ENCODE measurements around the gene CCR5. TPM values are rescaled to one million over a fixed set of nuclear protein-coding genes. Genes with fewer than 3 reads are reported as not detected.

Gene CCR5
- total RNA-seq, 1 experiment from 2014 or later = not detected

GRCh38 chr3:46423588-46423987 lies 52.8 kb downstream of the CCR5 start:
- no TSS peak for BruUV-seq (replicated peaks)
- no peak overlapping the region for H3K27ac ChIP-seq (ENCODE audit: low read length)
- TF ChIP-seq TCF7L2 (IDR thresholded peaks at IDR 0.05; ENCODE audit: low read depth, low read length) (no peak), POLR2AphosphoS5 (IDR thresholded peaks at IDR 0.05; ENCODE audit: low read depth, low read length) (no peak), CTCF (IDR thresholded peaks at IDR 0.05) (no peak), REST (IDR thresholded peaks at IDR 0.05; ENCODE audit: insufficient read depth in 1 of 2, low read depth in 2 of 2, low read length in 1 of 2) (no peak), SIN3A (IDR thresholded peaks at IDR 0.05; ENCODE audit: borderline replicate concordance, insufficient read depth, low read depth, low read length) (no peak)

More at GRCh38 chr3:46423588-46423987, 52.8 kb downstream of the CCR5 start:
- Histone ChIP-seq H3K27me3 (ENCODE audit: control insufficient read depth, insufficient read depth, low read length) (no peaks in the 10 kb centered on the region), H3K4me1 (ENCODE audit: control insufficient read depth, insufficient read depth, low read length) (no peaks in the 10 kb centered on the region), H3K4me3 (ENCODE audit: low read depth in 2 of 2, low read length in 2 of 2) (no peak overlapping the region), H3K36me3 (ENCODE audit: control insufficient read depth, insufficient read depth, low read length) (no peaks in the 10 kb centered on the region), H3K9me3 (ENCODE audit: control insufficient read depth, insufficient read depth, low read depth, low read length) (no peaks in the 10 kb centered on the region)
- no peak for DNase-seq (ENCODE audit: low read depth, low spot score)
- no peak for ATAC-seq
- ChIA-PET CTCF (no interaction called here), POLR2A (no interaction called here)
- intact Hi-C loops (cut with micrococcal nuclease; ENCODE audit: unreplicated experiment) (no loop called here), in situ Hi-C loops (cut with HindIII; ENCODE audit: low pct_unique_long_range_greater_than_20kb, low sequenced_read_pairs) (no loop called here)

Other genes starting within 250 kb of the CCR5 start
- gene CCR1, start 162.6 kb upstream of the CCR5 start, total RNA-seq (2021; ENCODE audit: unreplicated experiment) = not detected
- not detected for gene CCR3, start 128.5 kb upstream of the CCR5 start, total RNA-seq (2021; ENCODE audit: unreplicated experiment)
- not detected for gene CCR2, start 16.8 kb upstream of the CCR5 start, total RNA-seq (2021; ENCODE audit: unreplicated experiment)
- not detected for gene CCRL2, start 36.3 kb downstream of the CCR5 start, total RNA-seq (2021; ENCODE audit: unreplicated experiment)
- not detected for gene LTF, start 94.0 kb downstream of the CCR5 start, total RNA-seq (2021; ENCODE audit: unreplicated experiment)
- gene RTP3, start 127.0 kb downstream of the CCR5 start, total RNA-seq (2021; ENCODE audit: unreplicated experiment) = not detected
- gene LRRC2, start 195.4 kb downstream of the CCR5 start, total RNA-seq (2021; ENCODE audit: unreplicated experiment) = not detected
- gene FAM240A, start 241.6 kb downstream of the CCR5 start, total RNA-seq (2021; ENCODE audit: unreplicated experiment) = not detected

All from Panc1 (cell line).